AG09319 (cell line): ENCODE results near the gene ZNF185.

Source experiments
- DNase-seq: peaks from one replicate; pipeline ENCODE4 v3.0.0-alpha.2; 2010; ENCODE audit warnings: low read depth; ENCODE audit errors: extremely low read depth
- CTCF ChIP-seq: IDR thresholded peaks from 2 replicates; pipeline ENCODE4 v1.5.1; 2011; ENCODE audit warnings: low read depth, mild to moderate bottlenecking, inconsistent platforms, low read length, moderate library complexity

Gene ZNF185

GRCh38 chrX:152869972-152870371 lies 27.9 kb upstream of the ZNF185 start:
- TF ChIP-seq CTCF, result no peak; the same call in 1 of the 2 replicates
- no peak for DNase-seq

- TF ChIP-seq CTCF, result no peak
- no peak for DNase-seq
Observed at GRCh38 chrX:152871260-152871659, 26.6 kb upstream of the ZNF185 start.

DNA sequence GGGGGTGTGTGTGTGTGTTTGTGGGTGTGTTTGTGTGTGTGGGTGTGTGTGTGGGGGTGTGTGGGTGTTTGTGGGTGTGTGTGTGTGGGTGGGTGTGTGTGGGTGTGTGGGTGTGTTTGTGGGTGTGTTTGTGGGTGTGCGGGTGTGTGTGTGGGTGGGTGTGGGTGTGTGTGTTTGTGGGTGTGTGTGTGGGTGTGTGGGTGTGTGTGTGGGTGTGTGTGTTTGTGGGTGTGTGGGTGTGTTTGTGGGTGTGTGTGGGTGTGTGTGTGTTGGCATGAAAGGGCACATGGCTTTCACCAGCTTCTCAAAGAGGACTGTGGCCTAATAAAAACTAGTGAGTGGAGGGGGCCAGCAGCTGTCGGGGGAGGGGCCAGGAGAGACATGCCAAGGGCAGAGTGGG lies 25.3 kb upstream of the ZNF185 start:
- TF ChIP-seq CTCF, result no peak
- no peak for DNase-seq

DNA sequence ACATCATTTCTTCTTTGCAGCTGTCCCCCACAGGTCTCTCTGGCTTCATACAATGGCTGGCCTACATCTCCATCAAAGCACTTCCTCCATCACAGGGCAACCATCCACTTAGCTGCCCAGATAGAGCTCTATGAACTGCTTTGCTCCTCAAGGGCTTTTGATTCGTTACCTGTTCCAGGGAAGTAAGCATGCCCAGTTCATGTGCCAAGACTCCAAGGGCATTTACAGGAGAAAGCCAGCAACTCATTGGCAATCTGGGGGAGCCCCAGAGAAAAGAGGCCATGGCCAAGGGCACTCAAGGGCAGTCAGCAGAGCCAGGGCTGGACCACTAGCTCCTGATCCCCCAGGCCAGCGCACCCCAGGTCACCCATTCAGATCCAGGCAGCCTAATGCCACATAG lies 24.5 kb upstream of the ZNF185 start:
- DNase-seq, result no peak
- TF ChIP-seq CTCF, result no peak

GRCh38 chrX:152876931-152877840 lies 20.7 kb upstream of the ZNF185 start:
- no peak for TF ChIP-seq CTCF
- DNase-seq, result no peak

DNA sequence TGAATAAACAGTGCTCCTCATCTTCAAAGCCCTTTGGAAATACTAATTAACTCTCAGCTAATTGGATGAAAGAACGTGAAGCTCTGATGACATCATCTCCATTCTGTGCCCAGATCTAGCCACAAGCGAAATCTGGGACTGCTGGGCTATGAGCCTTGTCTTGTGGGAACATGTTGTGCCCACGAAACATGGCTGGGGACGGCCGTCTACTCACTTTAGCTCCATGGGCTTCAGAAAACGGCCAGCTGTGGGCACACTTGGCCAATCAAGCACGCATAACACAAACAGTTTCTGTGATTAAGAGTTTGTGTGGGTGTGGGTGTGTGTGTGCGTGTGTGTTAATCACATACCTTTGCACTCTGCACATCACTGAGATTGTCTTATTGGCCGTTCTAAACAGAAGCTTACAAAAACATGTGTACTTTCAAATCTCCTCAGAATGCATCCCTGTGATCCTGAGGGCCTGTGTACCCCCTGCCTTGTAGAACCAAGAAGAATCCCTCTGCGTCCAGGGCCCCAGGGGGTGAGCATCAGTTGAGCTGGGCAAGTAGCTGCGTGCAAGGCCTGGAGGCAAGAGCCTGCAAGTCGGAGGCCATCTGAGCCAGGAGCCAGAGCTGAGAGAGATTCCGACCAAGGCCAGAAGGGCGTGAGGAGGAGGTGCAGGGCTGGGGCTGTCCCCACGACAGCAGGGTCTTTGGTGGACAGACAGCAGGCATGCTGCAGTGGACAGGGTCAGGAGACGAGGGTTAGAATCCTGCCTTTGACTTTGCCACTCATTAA lies 18.7 kb upstream of the ZNF185 start:
- no peak for DNase-seq
- TF ChIP-seq CTCF, result no peak

DNA sequence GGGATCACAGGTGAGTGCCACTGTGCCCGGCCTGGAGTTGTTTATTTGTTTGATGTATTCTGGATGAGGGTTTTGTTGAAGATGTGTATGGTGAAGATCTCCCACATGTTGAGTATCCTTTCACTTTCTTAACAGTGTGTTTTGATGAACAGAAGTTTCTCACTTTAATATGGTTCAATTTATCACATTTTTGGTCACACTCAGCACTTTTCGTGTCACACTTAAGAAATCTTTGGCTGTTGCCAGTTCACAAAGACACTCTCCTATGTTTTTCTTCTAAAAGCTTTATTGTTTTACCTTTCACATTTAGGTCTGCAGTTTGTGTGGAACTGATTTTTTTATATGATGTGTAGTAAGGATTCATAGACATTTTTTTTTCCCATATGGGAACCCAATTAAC lies 16.6 kb upstream of the ZNF185 start:
- TF ChIP-seq CTCF, result no peak
- no peak for DNase-seq
